ENCODE results near the gene FRMD4A.

The FRMD4A gene

DNA sequence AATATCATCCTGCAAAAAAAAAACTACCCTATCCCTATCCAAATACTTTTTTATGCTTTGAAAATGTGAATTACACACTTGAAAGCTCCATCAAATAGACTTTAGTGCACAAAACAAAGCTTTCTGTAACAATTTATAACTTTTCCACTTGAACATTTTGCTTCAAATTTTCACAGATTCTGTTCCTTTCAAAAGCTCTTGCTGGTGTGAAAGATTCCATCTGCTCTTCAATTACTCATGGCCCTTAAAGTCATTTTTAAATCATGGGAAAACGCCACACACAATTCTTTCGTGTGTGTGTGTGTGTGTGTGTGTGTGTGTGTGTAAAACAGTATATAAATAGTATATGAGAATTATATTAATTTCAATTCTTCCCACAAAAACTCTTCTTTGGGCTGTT lies 576.4 kb downstream of the FRMD4A start:
- Histone ChIP-seq H3K79me2 (ENCODE audit: low read length) (no peaks in the 10 kb centered on the region), H2AFZ (ENCODE audit: low read length) (no peak overlapping the region), H3K27ac (ENCODE audit: low read length) (no peak overlapping the region), H3K9ac (ENCODE audit: low read length) (no peak overlapping the region), H3K9me2 (replicated peaks; ENCODE audit: insufficient read depth, low read length) (no peaks in the 10 kb centered on the region), H4K20me1 (ENCODE audit: insufficient read depth, low read length) (no peaks in the 10 kb centered on the region), H3K4me2 (ENCODE audit: low read depth, low read length) (no peak overlapping the region), H3F3A (ENCODE audit: insufficient read depth, low read length) (peaks cover 9% of the 10 kb centered on the region; the same call in 1 of the 2 replicates), H3K4me3 (ENCODE audit: low read length) (no peak overlapping the region), H3K36me3 (replicated peaks; ENCODE audit: insufficient read depth, low read length) (no peaks in the 10 kb centered on the region), H3K9me3 (replicated peaks; ENCODE audit: insufficient read depth, low read length) (no peaks in the 10 kb centered on the region), H3K4me1 (ENCODE audit: low read length) (peaks cover 8% of the 10 kb centered on the region), H3K27me3 (replicated peaks; ENCODE audit: insufficient read depth, low read length) (no peaks in the 10 kb centered on the region)
- no peak for TF ChIP-seq EZH2 (optimal IDR thresholded peaks at IDR 0.05; ENCODE audit: low read depth, low read length)
- TF ChIP-seq EZH2phosphoT487 (IDR thresholded peaks at IDR 0.05; ENCODE audit: low read length), result no peak
- TF ChIP-seq, protein P1, sequence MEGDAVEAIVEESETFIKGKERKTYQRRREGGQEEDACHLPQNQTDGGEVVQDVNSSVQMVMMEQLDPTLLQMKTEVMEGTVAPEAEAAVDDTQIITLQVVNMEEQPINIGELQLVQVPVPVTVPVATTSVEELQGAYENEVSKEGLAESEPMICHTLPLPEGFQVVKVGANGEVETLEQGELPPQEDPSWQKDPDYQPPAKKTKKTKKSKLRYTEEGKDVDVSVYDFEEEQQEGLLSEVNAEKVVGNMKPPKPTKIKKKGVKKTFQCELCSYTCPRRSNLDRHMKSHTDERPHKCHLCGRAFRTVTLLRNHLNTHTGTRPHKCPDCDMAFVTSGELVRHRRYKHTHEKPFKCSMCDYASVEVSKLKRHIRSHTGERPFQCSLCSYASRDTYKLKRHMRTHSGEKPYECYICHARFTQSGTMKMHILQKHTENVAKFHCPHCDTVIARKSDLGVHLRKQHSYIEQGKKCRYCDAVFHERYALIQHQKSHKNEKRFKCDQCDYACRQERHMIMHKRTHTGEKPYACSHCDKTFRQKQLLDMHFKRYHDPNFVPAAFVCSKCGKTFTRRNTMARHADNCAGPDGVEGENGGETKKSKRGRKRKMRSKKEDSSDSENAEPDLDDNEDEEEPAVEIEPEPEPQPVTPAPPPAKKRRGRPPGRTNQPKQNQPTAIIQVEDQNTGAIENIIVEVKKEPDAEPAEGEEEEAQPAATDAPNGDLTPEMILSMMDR (IDR thresholded peaks at IDR 0.05; ENCODE audit: low read length), result no peak
- DNase-seq, result no peak

- H4K20me1 ChIP-seq (ENCODE audit: insufficient read depth, low read length), result no peaks in the 10 kb centered on the region
- H3K4me3 ChIP-seq (ENCODE audit: low read length), result no peak overlapping the region
- no peaks in the 10 kb centered on the region for H3K79me2 ChIP-seq (ENCODE audit: low read length)
- H3K9me3 ChIP-seq (replicated peaks; ENCODE audit: insufficient read depth, low read length), result no peaks in the 10 kb centered on the region
- no peak for TF ChIP-seq EZH2 (optimal IDR thresholded peaks at IDR 0.05; ENCODE audit: low read depth, low read length)
- no peak for TF ChIP-seq EZH2phosphoT487 (IDR thresholded peaks at IDR 0.05; ENCODE audit: low read length)
- TF ChIP-seq, protein P1 (IDR thresholded peaks at IDR 0.05; ENCODE audit: low read length), result no peak
- H3K9me2 ChIP-seq (replicated peaks; ENCODE audit: insufficient read depth, low read length), result no peaks in the 10 kb centered on the region
- no peak overlapping the region for H3K4me2 ChIP-seq (ENCODE audit: low read depth, low read length)
- peaks cover 4% of the 10 kb centered on the region; the same call in 1 of the 2 replicates for H3K4me1 ChIP-seq (ENCODE audit: low read length)
- H3K27ac ChIP-seq (ENCODE audit: low read length), result no peak overlapping the region
- no peak overlapping the region for H2AFZ ChIP-seq (ENCODE audit: low read length)
- DNase-seq, result no peak
- H3K36me3 ChIP-seq (replicated peaks; ENCODE audit: insufficient read depth, low read length), result no peaks in the 10 kb centered on the region
- H3K27me3 ChIP-seq (replicated peaks; ENCODE audit: insufficient read depth, low read length), result no peaks in the 10 kb centered on the region
- no peak overlapping the region for H3K9ac ChIP-seq (ENCODE audit: low read length)
- peaks cover 8% of the 10 kb centered on the region for H3F3A ChIP-seq (ENCODE audit: insufficient read depth, low read length)
These were observed 579.4 kb downstream of the FRMD4A start for GRCh38 chr10:13751191-13751764.

DNA sequence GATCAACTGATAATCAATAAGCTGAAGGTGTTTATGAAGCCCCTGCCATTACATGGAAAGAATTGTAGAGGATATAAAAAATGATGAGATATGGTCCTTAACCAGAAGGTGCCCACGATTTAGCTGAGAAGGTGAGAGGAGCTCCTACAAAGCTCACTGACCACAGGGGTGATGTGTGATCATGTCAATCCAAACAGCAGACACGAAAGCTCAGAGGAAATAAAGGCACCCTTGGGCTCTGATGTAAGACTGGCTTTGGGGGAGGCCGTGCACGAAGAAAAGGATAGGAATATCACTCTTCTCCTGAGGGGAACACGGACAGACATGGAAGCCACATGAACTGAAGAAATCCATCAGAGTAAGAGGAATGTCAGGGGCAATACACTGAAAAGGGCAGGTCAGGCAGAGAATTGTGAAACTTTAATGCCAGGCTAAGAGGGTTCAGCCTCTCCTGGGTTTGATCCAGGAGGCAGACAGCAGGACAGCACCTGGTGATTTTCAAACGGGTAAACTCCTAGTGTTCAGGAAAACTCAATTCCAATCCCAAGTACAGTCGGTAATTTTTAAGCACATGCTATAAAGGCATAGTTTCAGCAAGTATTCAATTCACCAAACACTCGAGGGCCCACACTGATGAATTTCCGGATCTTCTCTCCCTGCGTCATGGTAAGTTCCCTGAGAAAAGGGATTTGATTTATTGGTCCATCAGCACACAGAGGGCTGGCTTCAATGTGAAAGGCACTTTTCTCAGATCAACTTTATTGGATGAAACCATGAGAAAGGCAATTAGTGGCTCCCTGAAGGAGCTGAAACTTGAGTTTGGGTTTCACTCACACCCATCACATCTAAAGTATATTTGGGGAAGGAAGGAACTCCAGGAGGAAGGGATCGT lies 580.2 kb downstream of the FRMD4A start:
- no peaks in the 10 kb centered on the region for H3K9me2 ChIP-seq (replicated peaks; ENCODE audit: insufficient read depth, low read length)
- no peaks in the 10 kb centered on the region for H3K27me3 ChIP-seq (replicated peaks; ENCODE audit: insufficient read depth, low read length)
- no peaks in the 10 kb centered on the region for H4K20me1 ChIP-seq (ENCODE audit: insufficient read depth, low read length)
- H2AFZ ChIP-seq (ENCODE audit: low read length), result no peak overlapping the region
- no peak for TF ChIP-seq EZH2 (optimal IDR thresholded peaks at IDR 0.05; ENCODE audit: low read depth, low read length)
- TF ChIP-seq, protein P1 (IDR thresholded peaks at IDR 0.05; ENCODE audit: low read length), result no peak
- TF ChIP-seq EZH2phosphoT487 (IDR thresholded peaks at IDR 0.05; ENCODE audit: low read length), result no peak
- no peak overlapping the region for H3K27ac ChIP-seq (ENCODE audit: low read length)
- H3K9ac ChIP-seq (ENCODE audit: low read length), result no peak overlapping the region
- H3K4me2 ChIP-seq (ENCODE audit: low read depth, low read length), result no peak overlapping the region
- no peak overlapping the region for H3K4me3 ChIP-seq (ENCODE audit: low read length)
- no peaks in the 10 kb centered on the region for H3K9me3 ChIP-seq (replicated peaks; ENCODE audit: insufficient read depth, low read length)
- H3K4me1 ChIP-seq (ENCODE audit: low read length), result peaks cover 7% of the 10 kb centered on the region; the same call in 1 of the 2 replicates
- peaks cover 8% of the 10 kb centered on the region for H3F3A ChIP-seq (ENCODE audit: insufficient read depth, low read length)
- no peak for DNase-seq
- H3K36me3 ChIP-seq (replicated peaks; ENCODE audit: insufficient read depth, low read length), result no peaks in the 10 kb centered on the region
- no peaks in the 10 kb centered on the region for H3K79me2 ChIP-seq (ENCODE audit: low read length)

Measured in MM.1S (cell line).